ENCODE results near the gene RGS9. TPM values are rescaled to one million over a fixed set of nuclear protein-coding genes. Genes with fewer than 3 reads are reported as not detected.

RGS9 gene
- total and polyA plus RNA-seq, 4 donors, result 2.1 to 10.6 (median 3.3) TPM

- Histone ChIP-seq H3K9ac (ENCODE audit: insufficient read depth in 1 of 2, low read length in 2 of 2) (no peak overlapping the region), H3K9me3 (ENCODE audit: control insufficient read depth in 4 of 4, insufficient read depth in 3 of 4, low read length in 3 of 4) (no peaks in the 10 kb centered on the region), H3K4me3 (no peak overlapping the region), H3K4me1 (ENCODE audit: control insufficient read depth in 5 of 5, insufficient read depth in 5 of 5, low read length in 5 of 5) (peaks cover 0 to 6% (median 0%) of the 10 kb centered on the region in 5 donors), H3K27ac (ENCODE audit: low read depth in 1 of 2, low read length in 1 of 2) (no peak overlapping the region), H3K36me3 (ENCODE audit: control insufficient read depth in 4 of 4, insufficient read depth in 4 of 4, low read length in 4 of 4) (no peaks in the 10 kb centered on the region), H3K27me3 (ENCODE audit: control insufficient read depth in 3 of 3, insufficient read depth in 3 of 3, low read length in 2 of 3) (peaks cover 0 to 3% (median 0%) of the 10 kb centered on the region in 3 donors)
- no peak for TF ChIP-seq CTCF (IDR thresholded peaks at IDR 0.05; ENCODE audit: control extremely low read depth, extremely low read depth)
- WGBS, 2 donors, result 83 to 89% methylated on average over 4 of the region's 4 CpGs
- DNase-seq (no peak), ATAC-seq (ENCODE audit: insufficient read depth, low FRiP score) (no peak)
Measured at GRCh38 chr17:65147955-65148354, 10.8 kb downstream of the RGS9 start.

- ATAC-seq (ENCODE audit: insufficient read depth, low FRiP score) (no peak), DNase-seq (no peak)
- no peak for TF ChIP-seq CTCF (IDR thresholded peaks at IDR 0.05; ENCODE audit: control extremely low read depth, extremely low read depth)
- H3K9ac ChIP-seq (ENCODE audit: insufficient read depth in 1 of 2, low read length in 2 of 2), result no peak overlapping the region
- no peaks in the 10 kb centered on the region for H3K27me3 ChIP-seq (ENCODE audit: control insufficient read depth in 3 of 3, insufficient read depth in 3 of 3, low read length in 2 of 3)
- H3K9me3 ChIP-seq (ENCODE audit: control insufficient read depth in 4 of 4, insufficient read depth in 3 of 4, low read length in 3 of 4), result no peaks in the 10 kb centered on the region
- no peak overlapping the region for H3K4me3 ChIP-seq
- H3K36me3 ChIP-seq (ENCODE audit: control insufficient read depth in 4 of 4, insufficient read depth in 4 of 4, low read length in 4 of 4), result no peaks in the 10 kb centered on the region
- peaks cover 0 to 4% (median 0%) of the 10 kb centered on the region in 5 donors for H3K4me1 ChIP-seq (ENCODE audit: control insufficient read depth in 5 of 5, insufficient read depth in 5 of 5, low read length in 5 of 5)
- no peak overlapping the region for H3K27ac ChIP-seq (ENCODE audit: low read depth in 1 of 2, low read length in 1 of 2)
- WGBS, 2 donors, result 26 to 60% methylated on average over 4 of the region's 4 CpGs
Measured at GRCh38 chr17:65154770-65155589, 17.8 kb downstream of the RGS9 start.

- DNase-seq (no peak), ATAC-seq (ENCODE audit: insufficient read depth, low FRiP score) (no peak)
- Histone ChIP-seq H3K27ac (ENCODE audit: low read depth in 1 of 2, low read length in 1 of 2) (no peak overlapping the region), H3K9ac (ENCODE audit: insufficient read depth in 1 of 2, low read length in 2 of 2) (no peak overlapping the region), H3K4me3 (no peak overlapping the region), H3K36me3 (ENCODE audit: control insufficient read depth in 4 of 4, insufficient read depth in 4 of 4, low read length in 4 of 4) (no peaks in the 10 kb centered on the region), H3K27me3 (ENCODE audit: control insufficient read depth in 3 of 3, insufficient read depth in 3 of 3, low read length in 2 of 3) (no peaks in the 10 kb centered on the region), H3K4me1 (ENCODE audit: control insufficient read depth in 5 of 5, insufficient read depth in 5 of 5, low read length in 5 of 5) (peaks cover 0 to 2% (median 0%) of the 10 kb centered on the region in 5 donors), H3K9me3 (ENCODE audit: control insufficient read depth in 4 of 4, insufficient read depth in 3 of 4, low read length in 3 of 4) (no peaks in the 10 kb centered on the region)
- 54 to 56% methylated on average over 2 of the region's 2 CpGs for WGBS, 2 donors
- TF ChIP-seq CTCF (IDR thresholded peaks at IDR 0.05; ENCODE audit: control extremely low read depth, extremely low read depth), result no peak
Measured at GRCh38 chr17:65155622-65156021, 18.5 kb downstream of the RGS9 start.

Measured in lung (tissue), 12 donors.